ENCODE results near the gene OR5K3. TPM values are rescaled to one million over a fixed set of nuclear protein-coding genes. Genes with fewer than 3 reads are reported as not detected.
"Not testable (repeated sequence)": the region's sequence is repeated elsewhere in the genome, so short reads cannot be mapped to it uniquely, and the experiment has no call there.

Gene OR5K3
- total RNA-seq, 1 donor from 2014 or later, result not detected

DNA sequence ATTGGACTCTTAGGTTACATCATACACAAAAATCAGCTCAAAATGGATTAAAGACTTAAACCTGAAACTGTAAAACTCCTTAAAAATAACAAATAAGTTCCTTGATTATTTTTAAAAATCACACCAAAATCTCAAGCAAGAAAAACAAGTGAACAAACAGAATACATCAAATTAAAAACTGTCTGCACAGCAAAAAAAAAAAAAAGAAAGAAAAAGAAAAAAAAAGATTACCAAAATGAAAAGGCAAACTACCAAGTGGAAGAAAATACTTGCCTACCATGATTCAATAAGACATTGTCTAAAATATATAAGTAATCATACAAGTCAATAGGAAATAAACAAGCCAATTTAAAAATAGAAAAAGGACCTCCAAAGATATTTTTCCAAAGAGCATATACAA, 19.3 kb upstream of the OR5K3 start:
- no peaks in the 10 kb centered on the region for H3K27me3 ChIP-seq (ENCODE audit: control insufficient read depth, insufficient read depth, low read length)
- TF ChIP-seq, protein P1, sequence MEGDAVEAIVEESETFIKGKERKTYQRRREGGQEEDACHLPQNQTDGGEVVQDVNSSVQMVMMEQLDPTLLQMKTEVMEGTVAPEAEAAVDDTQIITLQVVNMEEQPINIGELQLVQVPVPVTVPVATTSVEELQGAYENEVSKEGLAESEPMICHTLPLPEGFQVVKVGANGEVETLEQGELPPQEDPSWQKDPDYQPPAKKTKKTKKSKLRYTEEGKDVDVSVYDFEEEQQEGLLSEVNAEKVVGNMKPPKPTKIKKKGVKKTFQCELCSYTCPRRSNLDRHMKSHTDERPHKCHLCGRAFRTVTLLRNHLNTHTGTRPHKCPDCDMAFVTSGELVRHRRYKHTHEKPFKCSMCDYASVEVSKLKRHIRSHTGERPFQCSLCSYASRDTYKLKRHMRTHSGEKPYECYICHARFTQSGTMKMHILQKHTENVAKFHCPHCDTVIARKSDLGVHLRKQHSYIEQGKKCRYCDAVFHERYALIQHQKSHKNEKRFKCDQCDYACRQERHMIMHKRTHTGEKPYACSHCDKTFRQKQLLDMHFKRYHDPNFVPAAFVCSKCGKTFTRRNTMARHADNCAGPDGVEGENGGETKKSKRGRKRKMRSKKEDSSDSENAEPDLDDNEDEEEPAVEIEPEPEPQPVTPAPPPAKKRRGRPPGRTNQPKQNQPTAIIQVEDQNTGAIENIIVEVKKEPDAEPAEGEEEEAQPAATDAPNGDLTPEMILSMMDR (IDR thresholded peaks at IDR 0.05; ENCODE audit: insufficient read depth, low read length, poor library complexity, severe bottlenecking), result no peak
- no peak for DNase-seq (ENCODE audit: low read depth)
- no peaks in the 10 kb centered on the region for H3K36me3 ChIP-seq (ENCODE audit: control insufficient read depth, insufficient read depth, low read length)
- H3K4me3 ChIP-seq (ENCODE audit: low read depth, low read length), result no peak overlapping the region

- no peak for DNase-seq (ENCODE audit: low read depth)
- TF ChIP-seq, protein P1 (IDR thresholded peaks at IDR 0.05; ENCODE audit: insufficient read depth, low read length, poor library complexity, severe bottlenecking), result no peak
- Histone ChIP-seq H3K4me3 (ENCODE audit: low read depth, low read length) (no peak overlapping the region), H3K27me3 (ENCODE audit: control insufficient read depth, insufficient read depth, low read length) (no peaks in the 10 kb centered on the region), H3K36me3 (ENCODE audit: control insufficient read depth, insufficient read depth, low read length) (no peaks in the 10 kb centered on the region)
Observed at GRCh38 chr3:98371853-98372252, 18.6 kb upstream of the OR5K3 start.

DNA sequence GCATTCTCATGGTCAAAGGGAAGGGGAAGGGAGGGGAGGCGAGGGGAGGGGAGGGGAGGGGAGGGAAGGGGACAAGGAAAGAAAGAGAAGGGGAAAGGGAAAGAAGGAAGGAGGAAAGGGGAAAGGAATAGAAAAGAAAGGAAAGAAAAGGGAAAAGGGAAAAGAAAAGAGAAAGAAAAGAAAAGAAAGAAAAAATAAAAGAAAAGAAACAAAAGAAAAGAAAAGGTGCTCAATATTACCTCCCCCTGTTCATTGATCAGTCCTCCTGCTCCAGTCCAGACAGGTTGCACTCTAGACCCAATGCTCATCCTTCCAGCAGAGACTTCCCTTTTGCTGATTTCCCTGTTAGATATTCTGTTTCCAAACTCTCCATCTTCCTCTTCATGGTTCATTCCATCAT, 18.0 kb upstream of the OR5K3 start:
- DNase-seq (ENCODE audit: low read depth), result no peak
- no peak overlapping the region for H3K4me3 ChIP-seq (ENCODE audit: low read depth, low read length)
- TF ChIP-seq, protein P1 (IDR thresholded peaks at IDR 0.05; ENCODE audit: insufficient read depth, low read length, poor library complexity, severe bottlenecking), result no peak
- no peaks in the 10 kb centered on the region for H3K27me3 ChIP-seq (ENCODE audit: control insufficient read depth, insufficient read depth, low read length)
- H3K36me3 ChIP-seq (ENCODE audit: control insufficient read depth, insufficient read depth, low read length), result no peaks in the 10 kb centered on the region

- H3K27me3 ChIP-seq (ENCODE audit: control insufficient read depth, insufficient read depth, low read length), result no peaks in the 10 kb centered on the region
- no peak for DNase-seq (ENCODE audit: low read depth)
- TF ChIP-seq, protein P1 (IDR thresholded peaks at IDR 0.05; ENCODE audit: insufficient read depth, low read length, poor library complexity, severe bottlenecking), result no peak
- no peaks in the 10 kb centered on the region for H3K36me3 ChIP-seq (ENCODE audit: control insufficient read depth, insufficient read depth, low read length)
- H3K4me3 ChIP-seq (ENCODE audit: low read depth, low read length), result no peak overlapping the region
Observed at GRCh38 chr3:98376631-98377030, 13.8 kb upstream of the OR5K3 start.

- Histone ChIP-seq H3K4me3 (ENCODE audit: low read depth, low read length) (no peak overlapping the region), H3K27me3 (ENCODE audit: control insufficient read depth, insufficient read depth, low read length) (no peaks in the 10 kb centered on the region), H3K36me3 (ENCODE audit: control insufficient read depth, insufficient read depth, low read length) (no peaks in the 10 kb centered on the region)
- no peak for DNase-seq (ENCODE audit: low read depth)
- TF ChIP-seq, protein P1 (IDR thresholded peaks at IDR 0.05; ENCODE audit: insufficient read depth, low read length, poor library complexity, severe bottlenecking), result no peak
Observed at GRCh38 chr3:98388147-98388546, 2.3 kb upstream of the OR5K3 start.

DNA sequence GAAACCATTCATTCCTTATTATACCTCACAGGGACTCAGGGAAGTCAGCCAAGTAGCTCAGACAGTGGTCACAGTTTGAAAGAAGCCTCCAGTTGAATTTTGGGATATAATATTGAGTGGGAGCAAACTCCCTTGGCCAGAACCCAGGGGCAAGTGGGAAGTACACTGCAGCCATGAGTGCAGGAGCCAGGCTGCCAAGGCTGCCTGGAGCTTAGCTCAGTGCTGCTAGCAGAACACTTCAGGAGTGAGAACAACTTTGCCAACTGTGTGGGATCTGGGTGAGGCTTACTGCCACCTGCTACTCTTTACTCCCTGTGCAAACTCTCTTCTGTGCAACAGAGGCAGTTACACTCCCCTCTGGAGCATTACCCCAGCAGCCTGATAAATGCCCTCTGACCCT, 4.6 kb downstream of the OR5K3 start:
- no peaks in the 10 kb centered on the region for H3K36me3 ChIP-seq (ENCODE audit: control insufficient read depth, insufficient read depth, low read length)
- no peak for DNase-seq (ENCODE audit: low read depth)
- TF ChIP-seq, protein P1 (IDR thresholded peaks at IDR 0.05; ENCODE audit: insufficient read depth, low read length, poor library complexity, severe bottlenecking), result no peak
- H3K27me3 ChIP-seq (ENCODE audit: control insufficient read depth, insufficient read depth, low read length), result no peaks in the 10 kb centered on the region
- H3K4me3 ChIP-seq (ENCODE audit: low read depth, low read length), result no peak overlapping the region

DNA sequence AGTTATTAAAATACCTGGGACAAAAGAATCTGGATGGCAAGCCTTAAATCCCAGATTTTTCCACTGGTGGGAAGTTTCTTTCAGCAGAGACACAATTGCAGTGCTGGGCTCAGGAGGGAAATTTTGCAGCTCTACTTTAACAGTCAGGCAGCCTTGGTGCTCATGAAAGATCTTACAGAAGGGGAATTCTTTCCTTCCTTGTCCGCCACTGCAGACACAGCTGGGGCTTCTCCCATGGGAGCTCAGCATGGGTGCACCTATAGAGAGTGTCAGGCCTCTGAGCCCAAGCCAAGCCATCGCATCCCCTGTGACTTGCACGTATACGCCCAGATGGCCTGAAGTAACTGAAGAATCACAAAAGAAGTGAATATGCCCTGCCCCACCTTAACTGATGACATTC, 6.0 kb downstream of the OR5K3 start:
- not testable (repeated sequence) for H3K36me3 ChIP-seq (ENCODE audit: control insufficient read depth, insufficient read depth, low read length); H3K27me3 ChIP-seq (ENCODE audit: control insufficient read depth, insufficient read depth, low read length); H3K4me3 ChIP-seq (ENCODE audit: low read depth, low read length); DNase-seq (ENCODE audit: low read depth)
